HG02870 (cell line): Measurements from ENCODE around the gene SHBG.
"Not testable (repeated sequence)": the region's sequence is repeated elsewhere in the genome, so short reads cannot be mapped to it uniquely, and the experiment has no call there.

ENCODE experiments used
- ATAC-seq: cut with Tn5 transposase; IDR thresholded peaks from one replicate; pipeline ENCODE4 v1.9.1; 2021; ENCODE audit warnings: mild to moderate bottlenecking, moderate library complexity; ENCODE audit not compliant: unreplicated experiment

Gene SHBG

GRCh38 chr17:7611635-7612293 is 18.2 kb upstream of the SHBG start:
- no peak for ATAC-seq

GRCh38 chr17:7612294-7612640 is 17.7 kb upstream of the SHBG start:
- ATAC-seq = no peak

GRCh38 chr17:7613769-7614424 is 16.0 kb upstream of the SHBG start:
- no peak for ATAC-seq

GRCh38 chr17:7614425-7615264 is 15.3 kb upstream of the SHBG start, which contains the start of gene FXR2:
Gene FXR2, minus strand, starts transcription at chr17:7614897. Its CDS starts 365 bp downstream, at chr17:7614532.
- peak; percentile 84 for ATAC-seq

- ATAC-seq = no peak
Measured at GRCh38 chr17:7615265-7615747, 14.6 kb upstream of the SHBG start.

GRCh38 chr17:7618608-7619007 is 11.3 kb upstream of the SHBG start:
- no peak for ATAC-seq

GRCh38 chr17:7620835-7621234 is 9.1 kb upstream of the SHBG start:
- ATAC-seq = no peak

GRCh38 chr17:7623661-7624060 is 6.3 kb upstream of the SHBG start:
- no peak for ATAC-seq

- not testable (repeated sequence) for ATAC-seq
Measured at GRCh38 chr17:7625749-7626148, 4.2 kb upstream of the SHBG start.

- ATAC-seq = no peak
Measured at GRCh38 chr17:7626307-7626706, 3.6 kb upstream of the SHBG start.

GRCh38 chr17:7626956-7627249 is 3.0 kb upstream of the SHBG start:
- no peak for ATAC-seq

- ATAC-seq = peak; percentile 86
Measured at GRCh38 chr17:7627250-7628121, 2.4 kb upstream of the SHBG start, which contains the start of gene SAT2. Gene SAT2, minus strand, starts transcription at chr17:7627821. Its CDS starts 186 bp downstream, at chr17:7627635.

GRCh38 chr17:7631398-7632380 is 1.8 kb downstream of the SHBG start:
- ATAC-seq = no peak

GRCh38 chr17:7632492-7632894 is 2.6 kb downstream of the SHBG start:
- ATAC-seq = no peak

GRCh38 chr17:7633093-7633492 is 3.2 kb downstream of the SHBG start:
- no peak for ATAC-seq

GRCh38 chr17:7634384-7634783 is 4.4 kb downstream of the SHBG start:
- no peak for ATAC-seq

GRCh38 chr17:7636163-7636562 is 6.2 kb downstream of the SHBG start:
- ATAC-seq = no peak

- no peak for ATAC-seq
Measured at GRCh38 chr17:7640783-7641182, 10.8 kb downstream of the SHBG start.

- ATAC-seq = not testable (repeated sequence)
Measured at GRCh38 chr17:7641635-7642034, 11.7 kb downstream of the SHBG start.

- ATAC-seq = no peak
Measured at GRCh38 chr17:7644775-7645174, 14.8 kb downstream of the SHBG start.
